GM03348 (cell line): ENCODE results near the gene MGAT3.

Source experiments
- DNase-seq: peaks from one replicate; pipeline ENCODE4 v3.0.0; 2012; ENCODE audit warnings: low spot score

Gene MGAT3

DNA sequence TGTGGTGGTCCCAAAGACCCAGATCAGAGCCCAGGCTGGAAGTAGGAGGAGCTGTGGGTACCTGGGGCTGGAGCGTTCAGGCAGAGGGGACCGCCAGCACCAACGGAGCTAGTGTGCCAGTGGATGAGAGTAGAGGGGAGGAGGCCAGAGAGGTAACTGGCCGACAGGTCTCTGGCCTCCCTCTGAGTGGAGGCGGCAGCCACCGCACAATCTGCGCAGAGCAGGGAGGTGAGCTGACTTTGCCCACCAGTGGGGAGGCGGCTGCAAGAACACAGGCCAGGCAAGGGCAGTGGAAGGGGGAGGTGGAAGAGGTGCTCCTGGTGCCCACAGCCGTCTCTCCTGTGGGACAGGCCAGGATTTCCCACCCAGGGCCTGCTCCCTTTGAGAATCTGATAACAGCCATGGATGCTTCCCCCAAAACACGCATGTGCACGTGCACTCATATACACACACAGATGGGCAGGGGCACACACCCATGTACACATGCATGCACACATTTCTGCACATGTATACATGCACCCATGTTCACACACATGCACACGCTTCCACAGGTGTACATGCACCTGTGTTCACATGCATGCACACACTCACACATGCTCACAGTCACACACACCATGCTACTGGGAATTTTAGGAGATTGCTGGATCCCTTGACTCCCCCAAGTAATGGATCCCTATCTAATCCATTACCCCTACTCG is 6.4 kb upstream of the MGAT3 start:
- DNase-seq: no peak

DNA sequence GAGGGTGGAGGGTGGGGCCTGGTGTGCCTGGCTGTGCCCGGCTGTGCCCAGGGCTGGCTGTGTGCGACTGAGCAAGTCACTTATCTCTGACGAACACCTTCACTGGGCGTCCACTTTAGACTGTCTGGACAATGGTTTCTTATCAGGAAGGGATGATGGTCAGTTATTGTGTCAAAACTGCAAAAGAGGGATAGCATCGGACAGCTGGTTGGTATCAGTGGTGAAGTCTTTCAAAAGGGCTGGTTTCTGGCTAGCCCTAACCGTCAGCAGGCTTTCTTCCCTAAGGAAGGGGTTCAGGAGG is 4.1 kb upstream of the MGAT3 start:
- DNase-seq: no peak

DNA sequence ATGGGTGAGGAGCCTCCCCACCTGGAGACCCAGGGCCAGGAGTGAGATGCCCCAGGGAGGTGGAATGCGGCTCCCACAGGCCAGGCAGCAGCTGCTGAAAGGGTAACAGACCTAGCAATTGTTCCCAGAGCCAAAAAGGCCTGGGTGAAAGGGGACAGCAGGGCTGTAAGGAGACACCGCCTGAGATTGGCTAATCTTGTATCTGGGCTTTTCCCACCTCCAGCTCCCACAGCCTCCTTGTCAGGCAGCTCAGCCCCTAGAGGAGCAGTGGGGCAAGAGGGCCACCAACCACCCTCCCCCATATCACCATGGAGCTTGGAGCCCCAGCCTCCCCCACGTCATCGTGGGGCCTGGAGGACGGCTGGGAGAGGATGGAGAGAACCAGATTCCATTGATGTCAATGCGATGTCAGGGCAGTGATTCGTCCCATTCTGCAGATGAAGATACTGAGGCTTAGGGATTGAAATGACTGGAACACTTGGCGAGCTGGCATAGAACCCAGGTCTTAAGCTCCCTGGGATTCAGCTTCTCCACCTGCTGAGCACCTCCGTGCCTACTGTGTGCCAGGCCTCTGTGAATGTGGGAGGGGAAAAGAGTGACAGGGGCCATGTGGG is 2.9 kb upstream of the MGAT3 start:
- no peak for DNase-seq

DNA sequence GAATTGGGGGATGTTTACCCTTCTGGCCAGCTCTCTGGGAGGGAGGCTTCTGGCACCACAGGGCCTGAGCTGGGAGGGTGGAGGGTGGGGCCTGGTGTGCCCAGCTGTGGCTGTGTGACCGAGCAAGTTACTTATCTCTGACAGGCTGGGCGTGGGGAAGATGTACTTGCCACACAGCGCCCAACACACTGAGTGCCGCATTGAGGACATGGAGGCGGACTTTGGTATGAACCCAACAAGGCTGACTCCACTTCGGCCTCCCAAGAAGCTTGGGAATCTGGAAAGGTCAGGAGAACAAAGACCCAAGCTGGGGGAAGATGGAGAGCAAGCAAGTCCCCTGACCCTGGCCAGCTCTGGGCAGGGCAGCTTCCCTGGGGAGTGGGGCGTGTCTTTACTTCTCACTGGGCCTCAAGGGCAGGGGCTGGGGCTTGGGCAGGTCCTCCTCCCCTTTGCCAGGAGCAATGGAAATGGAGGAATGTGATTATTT is 2.4 kb upstream of the MGAT3 start:
- no peak for DNase-seq

DNA sequence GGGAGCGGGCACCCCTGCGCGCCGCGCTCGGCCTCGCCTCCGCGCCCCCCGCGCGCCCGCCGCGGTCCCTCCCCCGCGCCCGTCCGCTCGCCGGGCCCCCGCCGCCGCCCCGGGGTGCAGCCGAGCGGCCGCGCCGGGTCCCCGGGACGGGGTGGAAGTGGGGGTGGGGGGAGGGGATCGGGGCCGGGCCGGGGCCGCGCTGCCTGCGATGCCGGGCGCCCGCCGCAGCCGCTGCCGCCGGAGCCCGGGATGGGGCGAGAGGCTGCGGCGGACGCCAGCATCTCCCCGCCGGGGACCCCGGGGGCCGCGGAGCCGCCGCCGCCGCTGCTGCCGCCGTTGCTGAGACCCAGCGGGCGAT is 365 bp downstream of the MGAT3 start:
- peak; percentile 45 for DNase-seq

DNA sequence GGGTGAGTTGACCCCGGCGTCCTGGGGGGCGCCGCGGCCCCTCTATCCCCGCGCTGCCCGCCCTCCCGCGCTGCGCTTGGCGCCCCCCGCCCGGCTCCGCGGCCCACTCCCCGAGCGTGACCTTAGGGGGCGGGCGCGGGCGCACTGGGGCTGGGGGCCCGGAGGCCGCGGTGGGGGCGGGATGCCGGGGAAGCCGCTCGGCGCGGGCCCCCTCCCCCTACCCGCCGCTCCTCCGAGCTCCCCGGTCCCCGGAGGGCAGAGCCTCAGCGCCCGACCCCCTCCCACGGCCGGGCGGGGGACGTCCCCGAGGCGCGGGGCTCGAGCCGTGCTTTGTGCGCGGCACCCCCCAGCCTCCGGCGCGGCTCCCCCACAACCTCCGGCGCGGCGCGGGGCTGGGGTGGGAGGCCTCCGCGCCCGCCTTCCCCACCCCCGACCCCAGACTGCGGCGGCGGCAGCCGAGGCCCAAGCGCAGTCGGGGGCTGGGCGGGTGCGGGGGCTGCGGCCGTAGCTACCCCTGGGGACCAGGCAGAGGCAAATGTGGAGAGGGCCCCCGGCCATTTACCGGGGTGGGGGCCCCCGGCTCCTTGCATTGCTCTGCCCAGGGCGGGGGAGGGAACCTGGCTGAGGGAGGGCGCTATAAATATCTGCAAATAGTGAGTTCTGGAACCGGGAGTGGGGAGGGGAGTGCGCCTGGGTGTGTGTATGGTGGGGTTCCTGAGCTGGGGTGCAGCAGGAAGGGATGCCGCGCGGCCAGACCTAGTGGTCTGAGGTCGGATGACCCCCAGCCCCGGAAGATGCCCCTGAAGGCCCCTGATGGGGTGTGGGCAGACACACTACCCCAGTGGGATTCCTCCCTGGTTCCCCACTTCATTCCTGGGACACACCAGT is 988 bp downstream of the MGAT3 start:
- no peak for DNase-seq

DNA sequence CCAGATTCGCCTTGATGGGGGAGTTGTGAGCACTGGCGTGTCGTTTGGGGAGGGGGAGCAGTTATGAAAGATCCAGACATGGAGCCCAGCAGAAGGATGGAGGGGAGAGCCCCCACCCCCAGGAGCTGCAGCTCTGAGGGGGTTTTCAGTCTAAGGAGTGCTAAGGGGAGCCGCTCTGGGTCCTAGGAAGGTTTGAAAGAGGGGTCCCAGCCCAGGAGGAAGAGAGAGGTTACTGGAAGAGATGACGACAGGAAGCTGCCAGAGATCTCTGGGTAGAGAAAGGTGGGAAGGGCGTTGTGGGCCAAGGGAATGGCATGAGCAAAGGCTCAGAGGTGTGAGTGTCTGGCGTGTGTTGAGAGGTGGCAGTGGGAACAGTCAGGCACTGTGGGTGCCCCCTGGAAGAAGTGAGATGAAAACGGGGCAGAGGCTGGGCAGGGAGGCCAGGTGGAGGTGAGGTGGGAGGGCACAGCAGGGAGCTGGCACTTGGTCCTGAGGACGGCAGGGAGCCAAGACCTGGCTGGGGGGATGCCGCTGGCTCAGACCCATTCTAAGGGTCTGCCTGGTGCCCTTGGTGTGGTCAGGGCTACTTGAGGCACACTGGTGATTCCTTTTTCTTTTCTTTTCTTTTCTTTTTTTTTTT is 1.8 kb downstream of the MGAT3 start:
- DNase-seq: no peak

DNA sequence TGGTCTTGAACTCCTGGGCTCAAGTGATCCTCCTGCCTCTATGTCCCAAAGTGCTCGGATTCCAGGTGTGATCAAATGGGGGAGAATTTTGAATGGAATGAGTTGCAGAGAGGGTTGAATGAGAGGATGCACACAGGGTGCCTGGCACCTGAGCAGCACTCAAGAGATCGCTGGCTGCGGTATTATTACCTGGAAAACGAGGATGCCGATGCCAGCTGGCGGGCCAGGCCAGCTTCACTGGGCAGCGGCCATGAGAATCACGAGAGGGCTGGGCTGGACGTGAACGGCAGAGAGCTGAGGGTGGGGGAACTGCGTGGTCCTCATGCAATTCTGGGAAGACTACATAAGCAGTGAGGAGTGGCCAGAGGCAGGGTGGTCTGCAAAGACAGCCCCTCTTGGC is 2.9 kb downstream of the MGAT3 start:
- no peak for DNase-seq

DNA sequence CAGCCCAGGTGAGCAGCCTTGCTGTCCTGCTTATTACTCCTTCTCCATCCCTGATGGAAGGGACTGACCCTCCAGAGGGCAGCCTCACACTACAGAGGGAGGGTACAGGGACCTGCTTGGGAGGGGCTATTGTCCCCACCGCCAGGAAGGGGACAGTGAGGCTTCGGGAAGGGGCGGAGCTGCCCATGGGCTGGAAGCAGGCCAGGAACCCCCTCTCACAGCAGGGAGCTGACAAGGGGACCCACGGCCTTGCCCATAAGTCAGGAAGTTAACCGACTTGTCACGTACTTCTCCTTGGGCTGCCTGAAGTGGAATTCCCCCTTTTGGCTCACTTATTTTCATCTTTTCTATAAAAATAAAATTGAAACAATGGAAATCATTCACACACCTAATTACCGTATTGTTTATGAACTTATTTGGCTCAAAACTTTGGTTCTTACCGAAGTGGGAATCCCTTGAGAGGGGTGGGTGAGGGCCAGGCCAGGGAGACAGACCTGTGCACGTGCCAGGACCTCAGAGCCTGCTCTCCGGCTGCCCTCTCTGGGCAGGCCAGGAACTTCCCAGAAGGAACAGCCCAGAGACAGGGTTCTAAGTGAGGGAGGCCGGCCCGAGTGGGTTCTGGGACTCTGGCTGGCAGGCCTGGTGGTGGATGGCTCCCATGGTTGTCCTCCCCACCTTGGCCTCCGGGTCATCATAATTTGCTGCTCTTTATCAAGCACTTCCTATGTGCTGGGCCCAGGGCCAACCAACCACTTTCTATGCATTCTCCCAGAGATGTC is 5.8 kb downstream of the MGAT3 start:
- DNase-seq: no peak

DNA sequence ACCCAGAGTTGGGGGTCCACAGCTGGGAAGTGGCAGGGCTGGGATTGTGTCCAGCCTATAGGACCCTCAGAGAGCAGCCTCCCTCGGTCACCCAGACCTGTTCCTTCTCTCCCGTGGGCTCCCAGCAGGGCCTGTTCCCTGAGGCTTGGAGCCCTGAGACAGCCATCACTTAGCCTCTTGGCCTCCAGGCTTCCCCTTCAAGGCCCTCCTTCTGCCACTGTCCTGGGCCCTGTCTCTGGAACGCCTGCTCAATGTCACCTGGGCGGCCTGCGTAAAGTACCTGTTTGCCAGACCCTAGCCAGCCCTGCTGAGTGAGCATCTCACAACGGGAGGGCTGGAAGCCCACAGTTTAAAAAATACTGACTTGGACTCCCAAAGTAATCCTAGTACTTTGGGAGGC is 6.5 kb downstream of the MGAT3 start:
- DNase-seq: no peak

DNA sequence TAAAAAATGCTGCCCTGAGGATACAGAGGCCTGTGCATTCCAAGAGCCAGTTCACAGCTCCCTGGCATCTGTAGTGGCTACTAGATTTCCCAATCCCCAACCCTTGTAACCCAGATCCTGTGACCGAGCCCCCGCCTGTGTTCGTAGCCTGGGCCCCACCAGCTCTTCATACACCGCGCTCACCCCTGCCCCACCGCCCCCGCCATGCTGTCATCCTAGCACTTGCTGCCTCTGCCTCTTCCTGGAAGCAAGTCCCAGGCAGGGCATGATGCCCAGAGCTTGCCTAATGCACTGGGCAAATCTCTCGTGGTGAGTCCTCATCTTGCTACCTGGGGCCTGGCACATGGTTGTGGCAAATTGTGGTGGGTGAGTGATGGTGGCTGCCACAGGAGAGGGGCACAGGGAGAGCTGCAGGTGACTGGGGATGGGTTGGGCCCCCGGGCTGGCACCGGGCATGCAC is 7.1 kb downstream of the MGAT3 start:
- peak; percentile 37 for DNase-seq

DNA sequence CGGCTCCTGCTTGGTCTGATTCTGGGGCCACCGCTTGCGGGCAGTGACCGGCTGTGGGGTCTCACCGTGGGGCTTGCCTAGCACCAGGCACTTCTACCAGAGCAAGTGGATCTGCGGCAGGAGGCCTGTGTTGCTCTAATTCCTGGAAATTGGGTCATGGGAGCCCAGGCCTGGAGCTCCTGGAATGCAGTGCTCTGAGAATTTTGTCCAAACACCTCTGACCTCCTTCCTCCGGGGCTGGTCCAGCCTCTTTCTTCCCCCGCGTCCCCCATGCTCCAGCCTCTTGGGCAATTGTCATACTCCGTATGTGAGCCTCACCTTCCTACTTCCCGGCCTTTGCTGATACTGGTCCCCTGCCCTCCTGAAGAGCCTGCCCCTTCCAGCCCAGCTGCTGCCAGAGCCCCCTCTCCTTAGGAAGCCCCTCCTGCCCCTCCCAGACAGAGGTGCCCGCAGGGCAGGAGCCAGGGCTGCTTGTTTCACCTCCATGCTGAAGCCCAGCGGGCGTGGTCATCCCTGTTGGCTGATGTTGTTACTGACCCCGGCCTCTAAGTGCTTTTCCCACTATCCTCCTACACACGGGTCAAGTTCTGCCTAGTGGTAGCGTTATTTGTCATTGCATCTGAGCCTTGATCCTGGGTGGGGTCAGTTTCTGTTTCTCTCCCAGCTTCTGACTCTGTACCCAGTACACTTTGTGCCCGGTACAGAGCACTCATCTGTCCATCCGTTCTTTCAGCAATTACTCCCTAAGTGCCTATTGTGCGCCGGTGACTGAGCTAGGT is 9.6 kb downstream of the MGAT3 start:
- DNase-seq: no peak

DNA sequence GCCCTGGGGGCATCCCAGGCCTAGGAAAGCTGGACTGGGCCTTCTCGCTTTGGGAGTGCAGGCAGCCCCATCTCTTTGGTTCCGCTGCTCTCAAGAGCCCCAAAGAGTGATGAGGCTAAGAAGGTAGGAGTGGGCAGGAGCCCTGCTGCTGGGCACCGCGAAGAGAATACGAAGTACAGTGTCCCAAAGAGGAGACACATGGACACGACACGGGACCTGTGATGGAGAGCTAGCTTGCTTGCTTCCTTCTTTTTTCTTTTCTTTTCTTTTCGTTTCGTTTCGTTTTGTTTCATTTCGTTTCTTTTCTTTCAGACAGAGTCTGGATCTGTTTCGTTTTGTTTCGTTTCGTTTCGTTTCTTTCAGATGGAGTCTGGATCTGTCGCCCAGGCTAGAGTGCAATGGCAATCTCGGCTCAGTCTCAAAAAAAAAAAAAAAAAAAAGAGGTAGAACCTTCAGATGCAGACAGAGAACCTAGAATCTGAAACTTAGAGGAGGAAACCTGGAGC is 10.6 kb downstream of the MGAT3 start:
- DNase-seq: no peak

DNA sequence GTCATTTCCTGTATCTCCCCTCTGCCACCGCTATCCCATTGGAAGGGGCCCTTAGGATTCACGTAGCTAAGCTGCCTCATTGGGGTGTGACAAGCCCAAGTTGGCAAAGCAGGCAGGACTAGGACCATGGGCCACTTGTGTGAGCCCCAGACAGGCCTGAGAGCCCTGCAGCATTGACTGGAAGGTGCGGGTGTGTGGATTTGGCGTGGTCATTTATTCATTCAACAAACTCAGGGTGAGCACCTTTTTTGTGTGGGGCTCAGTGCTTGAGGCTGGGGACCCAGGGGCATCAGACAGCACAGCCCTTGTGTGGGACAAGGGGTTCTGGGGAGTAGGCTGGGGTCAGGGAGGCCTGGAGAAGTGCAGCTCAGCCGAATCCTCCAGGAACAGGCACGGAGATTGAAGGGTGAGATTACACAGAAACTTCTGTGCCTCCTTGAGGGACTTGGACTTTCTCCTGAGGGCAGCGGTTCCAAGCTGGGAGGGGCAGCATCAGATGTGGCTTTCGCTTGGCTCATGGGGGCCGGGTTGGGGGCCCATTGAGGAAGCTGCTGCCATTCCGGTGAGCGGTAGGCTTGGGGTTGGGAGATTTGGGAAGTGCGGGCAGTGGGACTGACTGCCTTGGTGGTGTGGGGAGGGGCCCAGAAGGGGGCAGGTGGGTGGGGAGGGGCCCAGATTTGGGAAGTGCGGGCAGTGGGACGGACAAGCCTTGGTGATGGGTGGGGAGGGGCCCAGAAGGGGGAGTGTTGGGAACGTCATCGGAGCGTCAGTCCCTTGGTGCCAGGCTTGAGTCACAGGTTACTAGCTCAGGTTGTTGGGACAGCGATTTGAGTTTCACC is 11.9 kb downstream of the MGAT3 start:
- no peak for DNase-seq

DNA sequence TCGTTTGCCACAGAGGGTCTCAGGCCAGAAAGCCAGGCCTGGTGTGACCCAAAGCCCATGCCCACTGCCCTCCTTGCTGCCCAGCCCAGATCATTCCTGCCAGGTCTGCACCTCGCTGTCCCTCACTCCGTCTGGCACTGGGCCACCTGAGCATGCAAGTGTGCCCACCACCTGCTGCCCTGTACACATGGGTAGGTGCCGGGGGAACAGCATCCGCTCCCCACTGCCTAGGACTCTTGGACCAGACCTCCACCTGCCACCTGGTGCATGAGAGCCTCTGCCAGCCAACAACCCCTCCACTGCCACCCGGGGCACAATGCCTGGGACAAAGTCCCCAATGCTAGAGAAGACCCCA is 12.5 kb downstream of the MGAT3 start:
- no peak for DNase-seq

DNA sequence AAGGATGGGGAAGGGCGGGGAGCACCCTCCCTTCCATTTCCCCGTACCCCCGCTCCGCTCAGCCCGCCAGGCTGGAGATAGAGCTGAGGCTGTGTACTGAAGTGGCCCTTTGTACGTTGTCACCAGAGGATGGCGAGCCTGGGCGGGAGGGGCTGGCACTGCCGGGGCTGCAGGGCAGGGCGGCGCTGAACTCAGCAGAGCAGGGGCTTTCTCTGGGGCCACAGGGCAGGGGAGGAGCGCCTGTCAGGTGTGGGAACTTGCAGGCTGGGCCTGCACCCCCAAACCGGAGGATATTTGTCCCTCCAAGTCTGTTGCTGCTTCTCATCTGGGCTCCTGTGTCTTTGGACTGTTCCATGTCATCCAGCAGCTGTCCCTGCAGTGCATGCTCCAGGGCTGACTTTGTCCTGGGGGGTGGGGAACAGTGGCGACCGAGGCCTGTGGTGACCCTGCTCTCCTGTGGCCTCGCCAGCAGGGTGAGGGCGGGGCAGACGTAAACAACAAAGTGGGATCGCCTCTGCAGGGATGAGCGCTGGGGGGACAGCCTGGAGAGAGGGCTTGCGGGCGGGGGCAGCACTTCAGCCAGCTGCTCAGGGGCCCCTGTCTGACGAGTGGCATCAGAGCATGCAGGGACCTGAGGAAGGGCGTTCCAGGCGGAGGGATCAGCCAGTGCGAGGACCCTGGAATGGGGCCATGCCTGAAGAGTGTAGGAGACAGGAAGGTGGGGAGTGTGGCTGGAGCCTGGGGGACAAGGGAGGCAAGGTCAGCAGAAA is 13.1 kb downstream of the MGAT3 start:
- no peak for DNase-seq

DNA sequence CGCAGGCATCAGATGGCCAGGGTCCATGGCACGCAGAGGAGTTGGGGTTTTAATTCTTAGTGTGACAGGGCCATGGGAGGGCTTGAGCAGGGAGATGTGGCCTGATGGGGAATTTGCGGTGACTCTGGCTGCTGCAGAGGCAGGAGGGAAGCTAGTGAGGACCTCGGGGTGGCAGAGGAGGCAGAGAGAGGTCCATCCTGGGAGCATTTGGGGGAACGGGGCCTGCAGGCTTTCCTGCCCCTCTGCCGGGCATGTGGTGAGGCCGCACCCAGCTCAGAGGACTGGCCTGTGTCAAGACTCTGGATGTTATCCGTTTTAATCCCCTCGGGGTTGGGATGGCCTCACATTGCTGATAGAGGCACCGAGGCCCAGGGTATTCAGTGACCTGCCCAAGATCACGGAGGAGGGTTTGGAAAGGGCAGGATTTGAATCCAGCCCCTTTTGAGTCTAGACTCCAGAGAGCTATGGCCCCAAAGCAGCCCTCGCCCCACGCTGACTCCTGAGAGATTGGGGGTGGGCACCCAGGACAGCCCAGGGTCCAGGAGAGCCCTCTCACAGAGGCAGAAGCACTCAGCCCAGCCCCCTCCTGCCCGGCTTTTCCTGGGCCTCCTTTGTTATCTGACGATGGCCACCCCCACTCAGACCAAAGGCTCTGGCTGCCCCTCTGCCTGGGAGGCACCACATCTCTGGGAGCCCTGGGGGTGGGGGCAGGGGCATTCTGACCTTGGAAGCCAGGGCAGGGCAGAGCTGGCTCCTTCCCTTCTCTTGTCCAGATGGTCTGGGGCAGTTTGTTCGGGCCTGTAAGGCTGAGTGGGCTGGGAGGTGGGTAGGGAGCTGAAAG is 13.9 kb downstream of the MGAT3 start:
- no peak for DNase-seq
